Measurements from ENCODE around the gene TIMM22.

GRCh38 chr17:1022278-1023024, 25.5 kb downstream of the TIMM22 start:
- TF ChIP-seq CTCF (IDR thresholded peaks at IDR 0.05 in 4 of 5, conservative IDR thresholded peaks at IDR 0.05 in 1 of 5) = no peak
- no peak for TF ChIP-seq POLR2A (IDR thresholded peaks at IDR 0.05)

Measured in gastrocnemius medialis (tissue), 4 donors.